Thyroid gland (tissue), 4 donors: ENCODE data around the gene HM13.

ENCODE experiments used
- CTCF ChIP-seq, 6 experiments: fragments of 200-600 bp in 3 of 6; fragments of 450-650 bp in 3 of 6; sonication (generic) in 3 of 6; IDR thresholded peaks; one replicate each; pipeline ENCODE4 v1.5.1; 2016 to 2019; ENCODE audit warnings: antibody characterized with exemption in 6 of 6, mild to moderate bottlenecking in 2 of 6, inconsistent platforms in 1 of 6, moderate library complexity in 1 of 6
- POLR2A ChIP-seq, 2 donors: fragments of 450-650 bp; IDR thresholded peaks; one replicate each; pipeline ENCODE4 v1.6.1; 2017; ENCODE audit warnings: antibody characterized with exemption in 2 of 2, mild to moderate bottlenecking in 2 of 2, moderate library complexity in 1 of 2

- TF ChIP-seq CTCF (IDR thresholded peaks at IDR 0.05) (no peak), POLR2A (IDR thresholded peaks at IDR 0.05) (no peak)
These were observed 13.0 kb downstream of the HM13 start for GRCh38 chr20:31527266-31527665.
